ENCODE data around the gene IGF2. TPM values are rescaled to one million over a fixed set of nuclear protein-coding genes. Genes with fewer than 3 reads are reported as not detected.

The IGF2 gene
- total and polyA plus RNA-seq, 10 of the 15 experiments (the other 5 are each of a cell fraction or from before 2014, with no cell fraction given), result 0.41 TPM; not detected in 9

DNA sequence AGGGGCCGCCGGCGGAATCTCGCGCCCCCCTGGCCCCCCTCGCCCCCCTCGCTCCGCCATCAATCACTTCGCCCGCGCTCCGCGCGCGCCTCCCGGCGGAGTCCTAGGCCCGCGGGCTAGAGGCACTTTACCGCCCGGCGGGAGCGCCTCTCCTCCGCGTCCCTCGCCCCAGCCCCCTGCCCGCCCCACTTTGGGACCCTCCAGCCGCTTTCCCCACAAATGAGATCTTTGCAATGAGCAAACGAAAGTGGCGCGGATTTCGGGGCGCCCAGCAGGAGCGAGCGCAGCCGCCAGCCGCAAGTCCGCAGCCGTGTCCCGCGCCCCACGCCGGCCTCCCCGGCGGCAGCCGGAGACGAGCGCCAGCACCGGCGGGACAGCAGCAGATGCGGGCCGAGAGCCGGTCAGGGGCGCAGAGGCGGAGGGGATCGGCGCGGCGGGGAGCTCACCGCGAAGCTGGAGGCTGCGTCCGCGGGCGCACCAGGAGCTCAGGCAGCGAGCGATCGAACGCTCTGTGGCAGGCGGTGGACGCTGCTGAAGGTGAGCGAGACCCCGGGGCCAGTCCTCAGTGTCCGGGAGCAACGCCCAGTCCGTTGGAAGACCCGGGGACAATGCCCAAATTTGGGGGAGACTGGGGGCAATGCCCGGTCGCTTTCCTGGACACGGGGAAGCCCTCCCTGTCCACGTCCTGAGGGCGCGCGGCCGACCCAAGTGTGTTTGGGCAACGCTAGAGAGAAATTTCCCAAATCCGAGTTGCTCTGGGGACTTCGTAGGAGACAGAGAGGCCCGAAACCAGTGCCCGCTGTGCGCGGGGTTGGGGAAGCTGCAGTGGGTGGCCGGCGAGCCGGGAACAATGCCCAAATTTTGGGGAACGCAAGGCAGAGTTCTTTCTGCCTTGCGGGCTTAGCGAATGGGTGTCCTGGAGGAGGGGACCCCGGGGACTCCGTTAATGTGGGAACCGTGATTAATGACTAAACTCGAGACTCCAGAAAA is 1.5 kb upstream of the IGF2 start:
- no peak overlapping the region for H3K4me2 ChIP-seq (ENCODE audit: control insufficient read depth, insufficient read depth)
- no peak overlapping the region for H3K4me3 ChIP-seq
- no peak for FAIRE-seq
- RAD21 ChIA-PET (ENCODE audit: unreplicated experiment), result no interaction called here
- H3K9me3 ChIP-seq (replicated peaks; ENCODE audit: control insufficient read depth, insufficient read depth, low read length), result no peaks in the 10 kb centered on the region
- no peaks in the 10 kb centered on the region for H4K20me1 ChIP-seq (ENCODE audit: control insufficient read depth, insufficient read depth)
- no peaks in the 10 kb centered on the region for H3K36me3 ChIP-seq (ENCODE audit: control insufficient read depth in 2 of 2, insufficient read depth in 2 of 2, low read length in 1 of 2)
- WGBS (ENCODE audit: insufficient coverage, insufficient replicate concordance, low lambda C conversion rate, missing lambda C conversion rate), result 59% methylated on average over 65 of the region's 102 CpGs
- no peak overlapping the region for H3K27ac ChIP-seq (ENCODE audit: control insufficient read depth, insufficient read depth)
- DNase-seq (ENCODE audit: low read depth, low spot score), result no peak
- POLR2A ChIA-PET, result no interaction called here
- in situ Hi-C loops (cut with MboI), result no loop called here
- H3K27me3 ChIP-seq (replicated peaks in 1 of 2; ENCODE audit: control insufficient read depth in 2 of 2, insufficient read depth in 2 of 2, low read length in 1 of 2), result peaks cover 3 to 8% of the 10 kb centered on the region in 2 experiments; a peak in 3 of 4 replicates
- H3K79me2 ChIP-seq (ENCODE audit: control insufficient read depth, insufficient read depth, low read length), result no peaks in the 10 kb centered on the region
- no peaks in the 10 kb centered on the region for H3K4me1 ChIP-seq (ENCODE audit: control insufficient read depth, insufficient read depth, low read length)
- no peak overlapping the region for H2AFZ ChIP-seq (ENCODE audit: control insufficient read depth, low read depth, low read length)
- intact Hi-C loops (cut with micrococcal nuclease; ENCODE audit: unreplicated experiment), result no loop called here
- SMC1A ChIA-PET (ENCODE audit: uncharacterized antibody, unreplicated experiment), result interaction anchor here (1.3 kb wide), 1 partner anchor 11 kb away, joined by 7 read pairs; no protein-coding TSS in a partner anchor
- BruUV-seq (replicated peaks), result no TSS peak
- no peak for ATAC-seq
- no peak overlapping the region for H3K9ac ChIP-seq (ENCODE audit: control insufficient read depth, insufficient read depth, low read length)
- TF ChIP-seq RCOR1 (conservative IDR thresholded peaks at IDR 0.05; ENCODE audit: low read depth, low read length) (no peak), POLR2AphosphoS2 (IDR thresholded peaks at IDR 0.05; ENCODE audit: low read depth, low read length) (no peak), NFXL1 (IDR thresholded peaks at IDR 0.05; ENCODE audit: borderline replicate concordance) (no peak), DPF2 (IDR thresholded peaks at IDR 0.05) (no peak), NBN (IDR thresholded peaks at IDR 0.05) (no peak), FOS (IDR thresholded peaks at IDR 0.05; ENCODE audit: borderline replicate concordance, extremely low read depth, insufficient read length) (no peak), SMAD1 (IDR thresholded peaks at IDR 0.05; ENCODE audit: low read depth, partially characterized antibody) (no peak), ZBTB40 (IDR thresholded peaks at IDR 0.05; ENCODE audit: borderline replicate concordance) (no peak), SMC3 (IDR thresholded peaks at IDR 0.05; ENCODE audit: borderline replicate concordance, low read length) (no peak), ZNF207 (IDR thresholded peaks at IDR 0.05; ENCODE audit: borderline replicate concordance) (no peak)
- TF ChIP-seq, protein P1, sequence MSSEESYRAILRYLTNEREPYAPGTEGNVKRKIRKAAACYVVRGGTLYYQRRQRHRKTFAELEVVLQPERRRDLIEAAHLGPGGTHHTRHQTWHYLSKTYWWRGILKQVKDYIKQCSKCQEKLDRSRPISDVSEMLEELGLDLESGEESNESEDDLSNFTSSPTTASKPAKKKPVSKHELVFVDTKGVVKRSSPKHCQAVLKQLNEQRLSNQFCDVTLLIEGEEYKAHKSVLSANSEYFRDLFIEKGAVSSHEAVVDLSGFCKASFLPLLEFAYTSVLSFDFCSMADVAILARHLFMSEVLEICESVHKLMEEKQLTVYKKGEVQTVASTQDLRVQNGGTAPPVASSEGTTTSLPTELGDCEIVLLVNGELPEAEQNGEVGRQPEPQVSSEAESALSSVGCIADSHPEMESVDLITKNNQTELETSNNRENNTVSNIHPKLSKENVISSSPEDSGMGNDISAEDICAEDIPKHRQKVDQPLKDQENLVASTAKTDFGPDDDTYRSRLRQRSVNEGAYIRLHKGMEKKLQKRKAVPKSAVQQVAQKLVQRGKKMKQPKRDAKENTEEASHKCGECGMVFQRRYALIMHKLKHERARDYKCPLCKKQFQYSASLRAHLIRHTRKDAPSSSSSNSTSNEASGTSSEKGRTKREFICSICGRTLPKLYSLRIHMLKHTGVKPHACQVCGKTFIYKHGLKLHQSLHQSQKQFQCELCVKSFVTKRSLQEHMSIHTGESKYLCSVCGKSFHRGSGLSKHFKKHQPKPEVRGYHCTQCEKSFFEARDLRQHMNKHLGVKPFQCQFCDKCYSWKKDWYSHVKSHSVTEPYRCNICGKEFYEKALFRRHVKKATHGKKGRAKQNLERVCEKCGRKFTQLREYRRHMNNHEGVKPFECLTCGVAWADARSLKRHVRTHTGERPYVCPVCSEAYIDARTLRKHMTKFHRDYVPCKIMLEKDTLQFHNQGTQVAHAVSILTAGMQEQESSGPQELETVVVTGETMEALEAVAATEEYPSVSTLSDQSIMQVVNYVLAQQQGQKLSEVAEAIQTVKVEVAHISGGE (CRISPR knock-in tag; IDR thresholded peaks at IDR 0.05), result no peak
- CTCF ChIA-PET, result interaction anchor here (3.1 kb wide), 1 partner anchor 11 kb away, joined by 19 read pairs; no protein-coding TSS in a partner anchor

All from GM12878 (cell line).